RWPE1 (cell line): Measurements from ENCODE around the gene ZCCHC14.
"Not testable (repeated sequence)": the region's sequence is repeated elsewhere in the genome, so short reads cannot be mapped to it uniquely, and the experiment has no call there.

Experiments
- CTCF ChIA-PET: fragments of 350-600 bp; sonication (Branson Sonifier 250); formaldehyde crosslinking; extraction: SDS; loops from one replicate; lab custom pipeline; 2021; lab: Yijun Ruan, JAX
- POLR2A ChIA-PET: fragments of 400-600 bp; formaldehyde crosslinking; extraction: SDS; loops from one replicate; lab custom pipeline; 2020; ENCODE audit warnings: antibody characterized with exemption; ENCODE audit not compliant: low non-redundant PET; lab: Yijun Ruan, JAX
- DNase-seq: peaks from one replicate; pipeline ENCODE4 v3.0.0; 2012; ENCODE audit warnings: low spot score
- H3K27ac ChIP-seq: fragments of 450-650 bp; 2 replicates; pipeline ENCODE4 v1.5.1; 2017
- TF ChIP-seq, protein P1 (sequence below): fragments of 450-650 bp; conservative IDR thresholded peaks from 2 replicates; pipeline ENCODE4 v1.5.1; 2017; ENCODE audit warnings: low read depth, mild to moderate bottlenecking

Gene ZCCHC14

DNA sequence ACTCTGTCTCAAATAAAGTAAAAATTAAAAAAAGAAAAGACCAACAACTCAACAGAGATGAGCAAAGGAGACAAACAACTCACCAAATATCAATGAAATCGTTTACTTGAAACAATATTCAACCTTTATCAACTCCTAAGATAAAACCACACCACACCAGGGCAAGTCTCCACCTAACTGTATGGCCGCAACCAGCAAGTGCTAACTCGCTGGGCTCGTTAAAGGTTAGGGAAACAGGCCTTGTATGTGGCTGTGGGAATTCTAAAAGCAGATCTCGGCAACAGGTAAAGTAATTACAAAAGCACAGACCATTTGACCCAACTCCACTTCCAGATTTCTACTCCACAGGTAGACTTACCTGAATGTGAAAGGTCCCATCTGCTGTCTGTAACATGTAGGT lies 9.3 kb downstream of the ZCCHC14 start:
- TF ChIP-seq, protein P1, sequence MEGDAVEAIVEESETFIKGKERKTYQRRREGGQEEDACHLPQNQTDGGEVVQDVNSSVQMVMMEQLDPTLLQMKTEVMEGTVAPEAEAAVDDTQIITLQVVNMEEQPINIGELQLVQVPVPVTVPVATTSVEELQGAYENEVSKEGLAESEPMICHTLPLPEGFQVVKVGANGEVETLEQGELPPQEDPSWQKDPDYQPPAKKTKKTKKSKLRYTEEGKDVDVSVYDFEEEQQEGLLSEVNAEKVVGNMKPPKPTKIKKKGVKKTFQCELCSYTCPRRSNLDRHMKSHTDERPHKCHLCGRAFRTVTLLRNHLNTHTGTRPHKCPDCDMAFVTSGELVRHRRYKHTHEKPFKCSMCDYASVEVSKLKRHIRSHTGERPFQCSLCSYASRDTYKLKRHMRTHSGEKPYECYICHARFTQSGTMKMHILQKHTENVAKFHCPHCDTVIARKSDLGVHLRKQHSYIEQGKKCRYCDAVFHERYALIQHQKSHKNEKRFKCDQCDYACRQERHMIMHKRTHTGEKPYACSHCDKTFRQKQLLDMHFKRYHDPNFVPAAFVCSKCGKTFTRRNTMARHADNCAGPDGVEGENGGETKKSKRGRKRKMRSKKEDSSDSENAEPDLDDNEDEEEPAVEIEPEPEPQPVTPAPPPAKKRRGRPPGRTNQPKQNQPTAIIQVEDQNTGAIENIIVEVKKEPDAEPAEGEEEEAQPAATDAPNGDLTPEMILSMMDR = no peak
- H3K27ac ChIP-seq = no peak overlapping the region
- ChIA-PET POLR2A (no interaction called here), CTCF (no interaction called here)
- DNase-seq = no peak

DNA sequence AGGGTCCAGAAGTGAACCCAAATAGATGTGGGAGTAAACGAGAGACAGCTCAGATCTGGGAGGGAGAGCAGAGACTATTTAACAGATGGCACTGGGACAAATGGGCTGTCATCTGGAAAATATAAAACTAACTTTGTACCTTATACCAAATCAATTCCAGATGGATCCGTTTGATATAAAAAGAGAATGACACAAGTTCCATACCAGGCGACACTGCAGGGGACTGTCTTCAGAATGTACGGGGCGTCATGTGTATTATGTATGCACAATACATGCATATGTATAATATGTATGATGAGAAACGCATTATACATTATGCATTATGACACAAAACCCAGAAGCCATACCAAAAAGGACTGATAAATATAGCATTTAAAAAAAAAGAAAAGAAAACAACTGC lies 10.2 kb downstream of the ZCCHC14 start:
- DNase-seq, POLR2A ChIA-PET, H3K27ac ChIP-seq: not testable (repeated sequence)
- CTCF ChIA-PET = interaction anchor here (0.7 kb wide), 1 partner anchor 151 kb away, joined by 3 read pairs; no protein-coding TSS in a partner anchor

DNA sequence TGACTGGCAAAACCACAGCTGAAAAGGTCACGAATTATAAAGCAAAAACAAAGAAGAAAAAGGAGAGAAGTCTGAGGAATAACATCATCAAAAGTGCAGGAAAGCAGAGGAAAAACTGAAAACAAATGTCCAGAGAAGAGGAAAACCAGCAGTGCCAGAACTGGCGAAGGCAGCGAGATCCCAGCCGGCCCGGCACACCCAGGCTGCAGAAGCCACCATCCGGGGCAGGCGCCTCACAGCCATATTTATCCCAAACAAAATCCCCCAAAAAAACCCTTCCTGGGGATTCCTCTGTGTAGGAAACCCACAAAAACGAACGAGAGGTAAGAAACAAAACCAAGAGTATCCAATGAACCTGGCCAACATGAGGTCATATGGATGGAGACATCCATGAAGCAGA lies 10.6 kb downstream of the ZCCHC14 start:
- DNase-seq = no peak
- no peak overlapping the region for H3K27ac ChIP-seq
- CTCF ChIA-PET = no interaction called here
- TF ChIP-seq, protein P1 = no peak
- POLR2A ChIA-PET = no interaction called here

DNA sequence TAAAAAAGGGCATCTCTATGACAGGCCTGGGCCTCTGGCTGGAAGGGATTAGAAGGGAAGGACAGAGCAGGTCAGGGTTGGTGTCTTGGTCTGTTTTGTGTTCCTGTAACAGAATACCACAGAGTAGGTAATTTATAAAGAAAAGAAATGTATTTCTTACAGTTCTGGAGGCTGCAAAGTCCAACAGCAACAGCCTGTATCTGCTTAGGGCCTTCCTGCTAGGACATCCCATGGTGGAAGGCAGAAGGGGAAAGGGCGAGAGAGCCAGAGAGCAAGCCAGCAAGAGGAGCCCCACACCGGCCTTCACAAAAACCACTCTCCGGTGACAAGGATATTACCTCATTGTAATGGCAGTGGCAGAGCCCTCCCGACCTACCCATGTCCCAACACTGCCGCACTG lies 11.1 kb downstream of the ZCCHC14 start:
- CTCF ChIA-PET = not testable (repeated sequence)

DNA sequence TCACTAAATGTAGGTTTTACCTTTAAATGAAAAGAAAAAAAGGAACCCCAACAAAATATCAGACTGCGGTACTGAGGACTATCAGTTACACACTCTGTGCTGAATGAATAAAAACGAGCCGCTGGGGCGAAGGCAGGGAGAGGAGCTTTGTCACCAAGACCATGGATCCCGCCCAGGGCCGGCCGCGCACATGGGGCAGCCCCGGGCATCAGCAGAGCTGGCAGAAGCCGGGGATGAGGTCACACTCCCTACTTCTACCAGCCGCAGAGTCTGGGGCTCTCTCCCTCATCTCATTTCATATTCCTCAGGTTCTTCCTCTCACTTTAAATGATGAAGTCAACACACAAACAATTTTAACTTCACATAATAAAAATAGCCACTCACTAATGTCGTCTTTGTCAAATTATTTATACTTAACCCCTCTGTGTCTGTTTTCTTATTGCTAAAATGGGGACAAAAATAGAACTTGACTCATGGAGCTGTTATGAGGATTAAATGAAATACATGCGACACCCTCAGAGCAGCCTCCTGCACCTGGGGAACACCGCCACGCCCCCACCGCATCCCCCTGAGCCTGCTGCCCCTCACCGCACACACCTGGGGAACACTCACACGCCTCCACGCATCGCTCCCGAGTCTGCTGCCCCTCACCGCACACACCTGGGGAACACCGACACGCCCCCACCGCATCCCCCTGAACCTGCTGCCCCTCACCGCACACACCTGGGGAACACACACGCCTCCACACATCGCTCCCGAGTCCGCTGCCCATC lies 15.4 kb downstream of the ZCCHC14 start:
- DNase-seq, CTCF ChIA-PET, POLR2A ChIA-PET: not testable (repeated sequence)
- 0 out of 2 replicates have a peak overlapping the region, but pooled peaks have one; percentile 18 for H3K27ac ChIP-seq

More for the DNA sequence above, 11.1 kb downstream of the ZCCHC14 start:
- H3K27ac ChIP-seq, DNase-seq, POLR2A ChIA-PET: not testable (repeated sequence)

DNA sequence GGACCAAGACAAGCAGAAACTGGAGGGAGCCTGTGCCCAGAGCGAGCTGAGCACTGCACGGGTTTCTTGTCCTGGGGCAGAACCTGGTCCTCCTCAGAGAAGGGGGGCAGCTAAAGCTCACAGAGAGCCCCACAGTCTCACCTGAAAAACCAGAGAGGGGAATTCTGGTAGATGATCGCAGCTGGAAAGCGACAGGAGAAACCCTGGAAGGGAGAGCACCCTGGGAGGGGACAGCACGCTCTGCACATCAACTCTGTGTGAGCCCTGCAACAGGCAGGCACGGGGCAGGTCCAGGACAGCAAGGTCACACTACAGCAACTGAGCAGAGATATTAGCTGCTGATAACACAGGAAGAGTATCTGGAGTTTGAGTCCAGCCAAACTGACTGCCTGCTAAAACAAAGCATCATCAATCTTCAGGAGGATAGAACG lies 18.2 kb downstream of the ZCCHC14 start:
- no peak overlapping the region for H3K27ac ChIP-seq
- POLR2A ChIA-PET = no interaction called here
- TF ChIP-seq, protein P1 = no peak
- DNase-seq = no peak
- CTCF ChIA-PET = interaction anchor here (0.6 kb wide), 1 partner anchor 317 kb away, joined by 4 read pairs; no protein-coding TSS in a partner anchor

DNA sequence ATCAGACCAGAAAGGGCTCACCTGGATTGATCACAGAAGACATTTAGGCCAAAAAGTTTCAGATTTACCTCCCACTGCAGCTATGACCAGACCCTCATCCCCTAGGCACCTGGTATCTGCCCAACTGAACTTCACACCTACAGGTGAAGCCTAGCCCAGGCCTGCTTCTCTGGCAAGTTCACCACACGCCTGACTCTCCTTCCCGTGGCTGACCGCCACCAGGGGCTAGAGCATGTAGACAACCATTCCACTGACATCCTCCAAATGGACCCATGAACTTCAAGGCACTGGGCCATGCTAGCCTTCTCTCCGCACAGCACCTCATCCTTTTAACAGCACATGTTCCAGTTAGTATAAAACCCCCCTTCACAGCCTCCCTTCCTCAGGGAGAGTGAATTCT lies 18.8 kb downstream of the ZCCHC14 start:
- POLR2A ChIA-PET = no interaction called here
- no peak overlapping the region for H3K27ac ChIP-seq
- no peak for DNase-seq
- TF ChIP-seq, protein P1 = no peak
- CTCF ChIA-PET = interaction anchor here (0.6 kb wide), 1 partner anchor 317 kb away, joined by 4 read pairs; no protein-coding TSS in a partner anchor

DNA sequence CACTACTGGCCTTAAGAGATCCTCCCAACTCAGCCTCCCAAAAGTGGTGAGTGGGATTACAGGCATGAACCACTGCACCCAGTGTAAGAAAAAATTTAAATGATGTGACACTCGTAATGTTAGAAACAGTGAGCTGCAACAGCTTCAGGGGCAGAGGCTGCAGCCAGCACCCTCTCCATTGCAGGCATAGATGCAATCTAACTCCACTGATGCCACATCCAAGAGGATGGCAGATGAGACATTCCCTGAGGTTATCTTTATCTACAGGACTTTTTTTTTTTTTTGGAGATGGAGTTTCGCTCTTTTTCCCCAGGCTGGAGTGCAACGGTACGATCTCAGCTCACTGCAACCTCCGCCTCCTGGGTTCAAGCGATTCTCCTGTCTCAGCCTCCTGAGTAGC lies 19.9 kb downstream of the ZCCHC14 start:
- no peak overlapping the region for H3K27ac ChIP-seq
- ChIA-PET POLR2A (no interaction called here), CTCF (interaction anchor here (0.7 to 1.0 kb wide), 2 partner anchors 13 to 921 kb away, joined by 3 to 4 read pairs; no protein-coding TSS in a partner anchor)
- TF ChIP-seq, protein P1 = no peak
- no peak for DNase-seq
